Liver (tissue), 3 donors: ENCODE results near the gene FBRS.

Experiments
- EGR1 ChIP-seq, 2 donors: IDR thresholded peaks; 2 replicates each; pipeline ENCODE4 v1.6.1; 2016 to 2018; ENCODE audit warnings: antibody characterized with exemption in 2 of 2, low read depth in 2 of 2
- FOXA1 ChIP-seq: IDR thresholded peaks from 2 replicates; pipeline ENCODE4 v1.6.1; 2016; ENCODE audit warnings: antibody characterized with exemption
- GABPA ChIP-seq, 2 donors: IDR thresholded peaks in 1 of 2; conservative IDR thresholded peaks in 1 of 2; 2 replicates each; pipeline ENCODE4 v1.6.1; 2016; ENCODE audit warnings: antibody characterized with exemption in 2 of 2, mild to moderate bottlenecking in 1 of 2, moderate library complexity in 1 of 2
- HNF4G ChIP-seq: IDR thresholded peaks from 2 replicates; pipeline ENCODE4 v1.6.1; 2016; ENCODE audit warnings: antibody characterized with exemption
- JUND ChIP-seq, 2 donors: IDR thresholded peaks; 2 replicates each; pipeline ENCODE4 v1.6.1; 2016; ENCODE audit warnings: antibody characterized with exemption in 2 of 2
- NR2F2 ChIP-seq: IDR thresholded peaks from 2 replicates; pipeline ENCODE4 v1.6.1; 2016; ENCODE audit warnings: antibody characterized with exemption
- RXRA ChIP-seq, 2 donors: IDR thresholded peaks; 2 replicates each; pipeline ENCODE4 v1.6.1; 2017 to 2018; ENCODE audit warnings: antibody characterized with exemption in 2 of 2, mild to moderate bottlenecking in 1 of 2
- SP1 ChIP-seq: IDR thresholded peaks from 2 replicates; pipeline ENCODE4 v1.6.1; 2018; ENCODE audit warnings: antibody characterized with exemption, mild to moderate bottlenecking
- TAF1 ChIP-seq: conservative IDR thresholded peaks from 2 replicates; pipeline ENCODE4 v1.6.1; 2016; ENCODE audit warnings: antibody characterized with exemption, mild to moderate bottlenecking
- YY1 ChIP-seq: IDR thresholded peaks from 2 replicates; pipeline ENCODE4 v1.6.1; 2016; ENCODE audit warnings: antibody characterized with exemption, mild to moderate bottlenecking
- TF ChIP-seq, protein P1 (sequence below): fragments of 150-350 bp; IDR thresholded peaks from 2 replicates; pipeline ENCODE4 v1.5.1; 2017; ENCODE audit warnings: improper control_type of control experiment, low read depth, low read length; ENCODE audit not compliant: missing input control
- TF ChIP-seq, protein P2 (sequence below): IDR thresholded peaks from 2 replicates; pipeline ENCODE4 v1.6.1; 2016; ENCODE audit warnings: antibody characterized with exemption
- TF ChIP-seq, protein P3 (sequence below): IDR thresholded peaks from 2 replicates; pipeline ENCODE4 v1.6.1; 2016; ENCODE audit warnings: antibody characterized with exemption
- TF ChIP-seq, protein P4 (sequence below): IDR thresholded peaks from 2 replicates; pipeline ENCODE4 v1.6.1; 2016; ENCODE audit warnings: antibody characterized with exemption, mild to moderate bottlenecking
- donor health status: healthy.
- donor health status: healthy.

DNA sequence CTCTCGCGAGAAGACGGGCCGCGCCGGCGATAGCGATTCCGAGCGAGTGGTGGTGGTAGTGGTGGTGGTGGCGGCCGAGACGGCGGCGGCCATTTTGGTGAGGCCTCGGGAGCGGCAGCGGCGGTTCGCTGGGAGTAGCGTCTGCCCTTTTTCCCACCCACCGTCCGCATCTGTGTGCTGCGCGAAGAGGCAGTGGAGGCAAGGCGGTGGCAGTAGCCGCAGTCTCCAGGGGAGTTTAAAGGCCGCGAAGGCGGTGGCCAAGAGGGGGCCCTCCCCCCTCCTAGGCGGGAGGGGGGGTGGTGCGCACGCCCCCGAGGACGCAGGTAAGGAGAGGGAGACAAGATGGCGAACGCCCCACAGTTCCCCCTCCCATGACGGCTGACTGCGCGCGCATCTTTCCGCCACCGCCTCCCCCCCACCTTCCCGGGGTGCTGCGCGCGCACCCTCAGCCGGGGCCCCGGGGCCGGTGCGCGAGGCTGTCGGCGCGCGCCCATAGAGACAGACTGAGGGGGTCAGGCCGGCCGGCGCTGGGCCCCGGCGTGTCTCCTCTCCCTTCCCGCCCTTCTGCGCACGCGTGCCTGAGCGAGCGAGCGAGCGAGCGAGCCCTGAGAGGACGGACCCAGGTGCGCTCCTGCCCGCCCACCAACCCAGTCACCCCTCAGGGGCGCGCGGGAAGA is 40.0 kb downstream of the FBRS start:
- TF ChIP-seq, protein P1, sequence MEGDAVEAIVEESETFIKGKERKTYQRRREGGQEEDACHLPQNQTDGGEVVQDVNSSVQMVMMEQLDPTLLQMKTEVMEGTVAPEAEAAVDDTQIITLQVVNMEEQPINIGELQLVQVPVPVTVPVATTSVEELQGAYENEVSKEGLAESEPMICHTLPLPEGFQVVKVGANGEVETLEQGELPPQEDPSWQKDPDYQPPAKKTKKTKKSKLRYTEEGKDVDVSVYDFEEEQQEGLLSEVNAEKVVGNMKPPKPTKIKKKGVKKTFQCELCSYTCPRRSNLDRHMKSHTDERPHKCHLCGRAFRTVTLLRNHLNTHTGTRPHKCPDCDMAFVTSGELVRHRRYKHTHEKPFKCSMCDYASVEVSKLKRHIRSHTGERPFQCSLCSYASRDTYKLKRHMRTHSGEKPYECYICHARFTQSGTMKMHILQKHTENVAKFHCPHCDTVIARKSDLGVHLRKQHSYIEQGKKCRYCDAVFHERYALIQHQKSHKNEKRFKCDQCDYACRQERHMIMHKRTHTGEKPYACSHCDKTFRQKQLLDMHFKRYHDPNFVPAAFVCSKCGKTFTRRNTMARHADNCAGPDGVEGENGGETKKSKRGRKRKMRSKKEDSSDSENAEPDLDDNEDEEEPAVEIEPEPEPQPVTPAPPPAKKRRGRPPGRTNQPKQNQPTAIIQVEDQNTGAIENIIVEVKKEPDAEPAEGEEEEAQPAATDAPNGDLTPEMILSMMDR: no peak
- TF ChIP-seq HNF4G: no peak
- peak; percentile 60 for TF ChIP-seq SP1
- TF ChIP-seq, protein P2, sequence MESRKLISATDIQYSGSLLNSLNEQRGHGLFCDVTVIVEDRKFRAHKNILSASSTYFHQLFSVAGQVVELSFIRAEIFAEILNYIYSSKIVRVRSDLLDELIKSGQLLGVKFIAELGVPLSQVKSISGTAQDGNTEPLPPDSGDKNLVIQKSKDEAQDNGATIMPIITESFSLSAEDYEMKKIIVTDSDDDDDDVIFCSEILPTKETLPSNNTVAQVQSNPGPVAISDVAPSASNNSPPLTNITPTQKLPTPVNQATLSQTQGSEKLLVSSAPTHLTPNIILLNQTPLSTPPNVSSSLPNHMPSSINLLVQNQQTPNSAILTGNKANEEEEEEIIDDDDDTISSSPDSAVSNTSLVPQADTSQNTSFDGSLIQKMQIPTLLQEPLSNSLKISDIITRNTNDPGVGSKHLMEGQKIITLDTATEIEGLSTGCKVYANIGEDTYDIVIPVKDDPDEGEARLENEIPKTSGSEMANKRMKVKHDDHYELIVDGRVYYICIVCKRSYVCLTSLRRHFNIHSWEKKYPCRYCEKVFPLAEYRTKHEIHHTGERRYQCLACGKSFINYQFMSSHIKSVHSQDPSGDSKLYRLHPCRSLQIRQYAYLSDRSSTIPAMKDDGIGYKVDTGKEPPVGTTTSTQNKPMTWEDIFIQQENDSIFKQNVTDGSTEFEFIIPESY: peak; percentile 100
- peak in 1 of 2 donors; percentile 40 for TF ChIP-seq RXRA (IDR thresholded peaks at IDR 0.05)
- peak; percentile 70 for TF ChIP-seq TAF1
- TF ChIP-seq, protein P3, sequence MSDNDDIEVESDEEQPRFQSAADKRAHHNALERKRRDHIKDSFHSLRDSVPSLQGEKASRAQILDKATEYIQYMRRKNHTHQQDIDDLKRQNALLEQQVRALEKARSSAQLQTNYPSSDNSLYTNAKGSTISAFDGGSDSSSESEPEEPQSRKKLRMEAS: no peak
- peak; percentile 9 for TF ChIP-seq NR2F2
- TF ChIP-seq JUND (IDR thresholded peaks at IDR 0.05): no peak
- TF ChIP-seq GABPA (IDR thresholded peaks at IDR 0.05 in 1 of 2, conservative IDR thresholded peaks at IDR 0.05 in 1 of 2): peak in 1 of 2 donors; percentile 61
- TF ChIP-seq EGR1 (IDR thresholded peaks at IDR 0.05; ENCODE audit: low read depth in 2 of 2): peak in 1 of 2 donors; percentile 46
- no peak for TF ChIP-seq FOXA1
- peak; percentile 99 for TF ChIP-seq YY1
- TF ChIP-seq, protein P4, sequence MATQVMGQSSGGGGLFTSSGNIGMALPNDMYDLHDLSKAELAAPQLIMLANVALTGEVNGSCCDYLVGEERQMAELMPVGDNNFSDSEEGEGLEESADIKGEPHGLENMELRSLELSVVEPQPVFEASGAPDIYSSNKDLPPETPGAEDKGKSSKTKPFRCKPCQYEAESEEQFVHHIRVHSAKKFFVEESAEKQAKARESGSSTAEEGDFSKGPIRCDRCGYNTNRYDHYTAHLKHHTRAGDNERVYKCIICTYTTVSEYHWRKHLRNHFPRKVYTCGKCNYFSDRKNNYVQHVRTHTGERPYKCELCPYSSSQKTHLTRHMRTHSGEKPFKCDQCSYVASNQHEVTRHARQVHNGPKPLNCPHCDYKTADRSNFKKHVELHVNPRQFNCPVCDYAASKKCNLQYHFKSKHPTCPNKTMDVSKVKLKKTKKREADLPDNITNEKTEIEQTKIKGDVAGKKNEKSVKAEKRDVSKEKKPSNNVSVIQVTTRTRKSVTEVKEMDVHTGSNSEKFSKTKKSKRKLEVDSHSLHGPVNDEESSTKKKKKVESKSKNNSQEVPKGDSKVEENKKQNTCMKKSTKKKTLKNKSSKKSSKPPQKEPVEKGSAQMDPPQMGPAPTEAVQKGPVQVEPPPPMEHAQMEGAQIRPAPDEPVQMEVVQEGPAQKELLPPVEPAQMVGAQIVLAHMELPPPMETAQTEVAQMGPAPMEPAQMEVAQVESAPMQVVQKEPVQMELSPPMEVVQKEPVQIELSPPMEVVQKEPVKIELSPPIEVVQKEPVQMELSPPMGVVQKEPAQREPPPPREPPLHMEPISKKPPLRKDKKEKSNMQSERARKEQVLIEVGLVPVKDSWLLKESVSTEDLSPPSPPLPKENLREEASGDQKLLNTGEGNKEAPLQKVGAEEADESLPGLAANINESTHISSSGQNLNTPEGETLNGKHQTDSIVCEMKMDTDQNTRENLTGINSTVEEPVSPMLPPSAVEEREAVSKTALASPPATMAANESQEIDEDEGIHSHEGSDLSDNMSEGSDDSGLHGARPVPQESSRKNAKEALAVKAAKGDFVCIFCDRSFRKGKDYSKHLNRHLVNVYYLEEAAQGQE: peak; percentile 89
